Measurements from ENCODE around the gene PDE4A. TPM values are rescaled to one million over a fixed set of nuclear protein-coding genes. Genes with fewer than 3 reads are reported as not detected.
A peak's percentile ranks its signal among the peaks of the same experiment; 100 is the strongest.

PDE4A gene
- total and polyA plus RNA-seq, 2 of the 13 experiments (the other 11 are each of a cell fraction or from before 2014, with no cell fraction given): 1.1 to 4.1 TPM

DNA sequence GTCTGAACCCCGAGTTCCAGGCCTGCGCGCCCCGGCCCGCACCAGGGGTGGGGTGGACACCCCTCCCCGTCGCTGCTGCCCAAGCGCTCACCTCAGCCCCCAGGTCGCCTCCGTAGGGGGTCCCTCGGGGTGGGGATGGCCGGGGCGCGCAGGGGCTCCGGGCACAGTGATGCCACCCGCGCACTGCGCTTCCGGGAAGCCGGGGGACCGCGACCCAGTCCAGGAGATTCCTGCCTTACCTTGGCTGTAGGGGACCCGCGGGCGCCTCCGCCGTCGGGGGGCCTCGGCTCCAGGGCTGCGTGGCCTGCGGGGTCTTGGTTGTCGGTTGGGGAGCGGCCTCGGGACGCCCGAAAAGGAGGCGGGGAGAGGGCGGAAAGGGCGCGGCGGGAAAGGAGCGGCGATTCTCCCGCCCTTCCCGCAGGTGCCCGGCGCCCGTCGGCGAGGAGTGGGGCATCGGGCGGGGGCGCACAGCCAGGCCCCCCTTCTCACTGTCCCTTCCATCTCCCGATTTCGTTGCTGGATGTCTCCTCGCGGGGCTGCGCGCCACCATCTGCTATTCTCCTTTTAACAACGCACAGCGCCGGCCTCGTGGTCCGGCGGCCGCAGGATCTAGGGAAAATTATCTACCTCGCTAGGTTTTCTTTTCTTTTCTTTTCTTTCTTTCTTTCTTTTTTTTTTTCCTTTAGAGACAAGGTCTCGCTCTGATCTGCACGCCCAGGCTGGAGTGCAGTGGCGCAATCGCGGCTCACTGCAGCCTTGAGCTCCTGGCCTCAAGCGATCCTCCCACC, 82.9 kb downstream of the PDE4A start, which contains the start of gene KEAP1 (continued):
- no peak; the same call in 1 of the 2 replicates for TF ChIP-seq ZMYM2 (CRISPR knock-in tag; IDR thresholded peaks at IDR 0.05)
- no peak for TF ChIP-seq ZFP62 (CRISPR knock-in tag; IDR thresholded peaks at IDR 0.05)
- TF ChIP-seq HNRNPLL (IDR thresholded peaks at IDR 0.05; ENCODE audit: low read depth, low read length, poor library complexity, severe bottlenecking): peak; percentile 31
- TF ChIP-seq MATR3 (CRISPR knock-in tag; IDR thresholded peaks at IDR 0.05): no peak
- peak; percentile 9; the same call in 1 of the 2 replicates for TF ChIP-seq ZNF556 (CRISPR knock-in tag; IDR thresholded peaks at IDR 0.05; ENCODE audit: borderline replicate concordance)
- TF ChIP-seq ZNF775 (CRISPR knock-in tag; IDR thresholded peaks at IDR 0.05; ENCODE audit: borderline replicate concordance): no peak
- TF ChIP-seq HMG20A (CRISPR knock-in tag; IDR thresholded peaks at IDR 0.05; ENCODE audit: borderline replicate concordance): no peak
- TF ChIP-seq, protein P1, sequence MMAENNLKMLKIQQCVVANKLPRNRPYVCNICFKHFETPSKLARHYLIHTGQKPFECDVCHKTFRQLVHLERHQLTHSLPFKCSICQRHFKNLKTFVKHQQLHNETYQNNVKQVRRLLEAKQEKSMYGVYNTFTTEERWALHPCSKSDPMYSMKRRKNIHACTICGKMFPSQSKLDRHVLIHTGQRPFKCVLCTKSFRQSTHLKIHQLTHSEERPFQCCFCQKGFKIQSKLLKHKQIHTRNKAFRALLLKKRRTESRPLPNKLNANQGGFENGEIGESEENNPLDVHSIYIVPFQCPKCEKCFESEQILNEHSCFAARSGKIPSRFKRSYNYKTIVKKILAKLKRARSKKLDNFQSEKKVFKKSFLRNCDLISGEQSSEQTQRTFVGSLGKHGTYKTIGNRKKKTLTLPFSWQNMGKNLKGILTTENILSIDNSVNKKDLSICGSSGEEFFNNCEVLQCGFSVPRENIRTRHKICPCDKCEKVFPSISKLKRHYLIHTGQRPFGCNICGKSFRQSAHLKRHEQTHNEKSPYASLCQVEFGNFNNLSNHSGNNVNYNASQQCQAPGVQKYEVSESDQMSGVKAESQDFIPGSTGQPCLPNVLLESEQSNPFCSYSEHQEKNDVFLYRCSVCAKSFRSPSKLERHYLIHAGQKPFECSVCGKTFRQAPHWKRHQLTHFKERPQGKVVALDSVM (CRISPR knock-in tag; IDR thresholded peaks at IDR 0.05): peak; percentile 100
- TF ChIP-seq ADNP (CRISPR knock-in tag; IDR thresholded peaks at IDR 0.05): peak; percentile 72; the same call in 1 of the 2 replicates
- TF ChIP-seq, protein P2, sequence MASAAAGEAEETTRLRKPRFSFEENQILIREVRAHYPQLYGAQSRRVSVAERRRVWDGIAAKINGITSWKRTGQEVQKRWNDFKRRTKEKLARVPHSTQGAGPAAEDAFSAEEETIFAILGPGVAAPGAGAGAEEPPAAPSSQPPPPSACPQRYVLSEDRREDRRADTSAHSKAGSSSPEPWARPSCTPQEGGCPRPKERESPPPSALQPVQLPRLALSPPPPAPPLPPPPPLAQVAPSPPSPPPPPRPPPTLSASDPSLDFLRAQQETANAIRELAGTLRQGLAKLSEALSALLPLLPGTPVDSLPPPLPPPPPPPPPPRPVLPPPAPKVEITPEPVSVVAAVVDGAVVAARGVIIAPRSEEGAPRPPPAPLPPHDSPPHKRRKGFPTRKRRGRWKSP (CRISPR knock-in tag; IDR thresholded peaks at IDR 0.05): no peak
- TF ChIP-seq, protein P3, sequence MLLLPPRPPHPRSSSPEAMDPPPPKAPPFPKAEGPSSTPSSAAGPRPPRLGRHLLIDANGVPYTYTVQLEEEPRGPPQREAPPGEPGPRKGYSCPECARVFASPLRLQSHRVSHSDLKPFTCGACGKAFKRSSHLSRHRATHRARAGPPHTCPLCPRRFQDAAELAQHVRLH (CRISPR knock-in tag; IDR thresholded peaks at IDR 0.05; ENCODE audit: borderline replicate concordance, low read depth): no peak
- TF ChIP-seq MAZ (IDR thresholded peaks at IDR 0.05; ENCODE audit: borderline replicate concordance, low read depth, low read length): no peak
- TF ChIP-seq MAZ (CRISPR knock-in tag; IDR thresholded peaks at IDR 0.05; ENCODE audit: low read depth): no peak; the same call in 1 of the 2 replicates
- no peak for TF ChIP-seq REXO4 (CRISPR knock-in tag; IDR thresholded peaks at IDR 0.05; ENCODE audit: borderline replicate concordance)
- TF ChIP-seq PRMT3 (CRISPR knock-in tag; IDR thresholded peaks at IDR 0.05; ENCODE audit: borderline replicate concordance, low read depth): no peak
- 0 out of 2 replicates have a peak, but pooled peaks have one; percentile 22 for TF ChIP-seq ONECUT2 (CRISPR knock-in tag; IDR thresholded peaks at IDR 0.05)
- TF ChIP-seq, protein P4, sequence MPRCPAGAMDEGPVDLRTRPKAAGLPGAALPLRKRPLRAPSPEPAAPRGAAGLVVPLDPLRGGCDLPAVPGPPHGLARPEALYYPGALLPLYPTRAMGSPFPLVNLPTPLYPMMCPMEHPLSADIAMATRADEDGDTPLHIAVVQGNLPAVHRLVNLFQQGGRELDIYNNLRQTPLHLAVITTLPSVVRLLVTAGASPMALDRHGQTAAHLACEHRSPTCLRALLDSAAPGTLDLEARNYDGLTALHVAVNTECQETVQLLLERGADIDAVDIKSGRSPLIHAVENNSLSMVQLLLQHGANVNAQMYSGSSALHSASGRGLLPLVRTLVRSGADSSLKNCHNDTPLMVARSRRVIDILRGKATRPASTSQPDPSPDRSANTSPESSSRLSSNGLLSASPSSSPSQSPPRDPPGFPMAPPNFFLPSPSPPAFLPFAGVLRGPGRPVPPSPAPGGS (CRISPR knock-in tag; IDR thresholded peaks at IDR 0.05): no peak; the same call in 1 of the 2 replicates
- no peak for TF ChIP-seq ZNF660 (CRISPR knock-in tag; IDR thresholded peaks at IDR 0.05; ENCODE audit: borderline replicate concordance, low read depth)
- TF ChIP-seq ZNF839 (CRISPR knock-in tag; IDR thresholded peaks at IDR 0.05; ENCODE audit: borderline replicate concordance): no peak
- no peak for TF ChIP-seq HOXA3 (CRISPR knock-in tag; IDR thresholded peaks at IDR 0.05)
- no peak for TF ChIP-seq MZF1 (CRISPR knock-in tag; IDR thresholded peaks at IDR 0.05; ENCODE audit: borderline replicate concordance)
- peak; percentile 64; the same call in 1 of the 2 replicates for TF ChIP-seq BRD4 (CRISPR knock-in tag; IDR thresholded peaks at IDR 0.05)
- TF ChIP-seq ZNF570 (CRISPR knock-in tag; IDR thresholded peaks at IDR 0.05; ENCODE audit: borderline replicate concordance): 0 out of 2 replicates have a peak, but pooled peaks have one; percentile 82
- no peak for TF ChIP-seq MLLT10 (CRISPR knock-in tag; IDR thresholded peaks at IDR 0.05)
- TF ChIP-seq ZKSCAN8 (CRISPR knock-in tag; IDR thresholded peaks at IDR 0.05; ENCODE audit: borderline replicate concordance): no peak
- no peak; the same call in 1 of the 2 replicates for TF ChIP-seq ZNF382 (CRISPR knock-in tag; IDR thresholded peaks at IDR 0.05; ENCODE audit: borderline replicate concordance)
